A673 (cell line): ENCODE data around the gene TNS1. TPM values are rescaled to one million over a fixed set of nuclear protein-coding genes. Genes with fewer than 3 reads are reported as not detected.

Experiments used
- BruUV-seq: library from RNA; stranded (reverse); fragments of 400-500 nt; replicated peaks from 2 replicates; lab custom pipeline; 2021; lab: Mats Ljungman, UMichigan
- CTCF ChIA-PET: fragments of 300-600 bp; sonication (Branson Sonifier 250); formaldehyde crosslinking; loops from one replicate; lab custom pipeline; 2022; ENCODE audit warnings: antibody characterized with exemption; lab: Charles Lee
- POLR2A ChIA-PET: fragments of 300-600 bp; sonication (Branson Sonifier 250); formaldehyde crosslinking; loops from one replicate; lab custom pipeline; 2022; ENCODE audit warnings: antibody characterized with exemption; ENCODE audit not compliant: low non-redundant PET; lab: Charles Lee
- DNase-seq: peaks from one replicate; pipeline ENCODE4 v3.0.0-alpha.2; 2015; ENCODE audit warnings: low spot score
- H3K27ac ChIP-seq: fragments of 200-600 bp; sonication (generic); 2 replicates; pipeline ENCODE4 v1.5.1; 2016; ENCODE audit warnings: mixed run types, low read depth, mild to moderate bottlenecking, mixed read lengths, antibody characterized with exemption, low read length; ENCODE audit not compliant: poor library complexity, severe bottlenecking
- H3K27me3 ChIP-seq: fragments of 200-600 bp; sonication (generic); replicated peaks from 2 replicates; pipeline ENCODE4 v1.6.1; 2017; ENCODE audit warnings: mixed run types, low read depth, mild to moderate bottlenecking, mixed read lengths, antibody characterized with exemption, low read length; ENCODE audit not compliant: insufficient read depth, poor library complexity
- H3K36me3 ChIP-seq: fragments of 200-600 bp; sonication (generic); 2 replicates; pipeline ENCODE4 v1.6.1; 2016; ENCODE audit warnings: mixed run types, mild to moderate bottlenecking, mixed read lengths, antibody characterized with exemption, low read length; ENCODE audit not compliant: insufficient read depth, poor library complexity, severe bottlenecking
- H3K4me1 ChIP-seq: fragments of 200-600 bp; sonication (generic); 2 replicates; pipeline ENCODE4 v1.6.1; 2017; ENCODE audit warnings: mixed run types, mild to moderate bottlenecking, mixed read lengths, antibody characterized with exemption, low read length; ENCODE audit not compliant: insufficient read depth, poor library complexity, severe bottlenecking
- H3K4me3 ChIP-seq: fragments of 200-600 bp; sonication (generic); 2 replicates; pipeline ENCODE4 v1.5.1; 2016; ENCODE audit warnings: low read depth, mixed run types, mild to moderate bottlenecking, mixed read lengths, low read length; ENCODE audit not compliant: poor library complexity, severe bottlenecking
- H3K9me3 ChIP-seq: fragments of 200-600 bp; sonication (generic); 2 replicates; pipeline ENCODE4 v1.6.1; 2016; ENCODE audit warnings: mixed run types, low read depth, mild to moderate bottlenecking, mixed read lengths, antibody characterized with exemption, low read length; ENCODE audit not compliant: poor library complexity, severe bottlenecking
- CTCF ChIP-seq: fragments of 300-800, 200-600 bp; sonication (generic); conservative IDR thresholded peaks from 2 replicates; pipeline ENCODE4 v1.5.1; 2017; ENCODE audit warnings: low read depth, mild to moderate bottlenecking, antibody characterized with exemption, low read length, moderate library complexity, mixed read lengths
- EZH2 ChIP-seq: fragments of 200-600 bp; sonication (generic); IDR thresholded peaks from 2 replicates; pipeline ENCODE4 v1.6.1; 2017; ENCODE audit warnings: borderline replicate concordance, low read depth, mild to moderate bottlenecking, mixed read lengths, antibody characterized with exemption, low read length; ENCODE audit not compliant: poor library complexity, severe bottlenecking
- intact Hi-C: fragments of 100-400 bp; cut with micrococcal nuclease; formaldehyde crosslinking; loops from one replicate; pipeline ENCODE4 v1.10.0; 2022; ENCODE audit not compliant: unreplicated experiment
- total RNA-seq: library from RNA; stranded (reverse); gene quantifications from 2 replicates; pipeline ENCODE4 v1.2.3, GENCODE V29; 2021

The TNS1 gene
- total RNA-seq, 1 experiment from 2014 or later: 99.6 TPM

- Histone ChIP-seq H3K4me1 (no peaks in the 10 kb centered on the region), H3K9me3 (no peaks in the 10 kb centered on the region), H3K4me3 (no peak overlapping the region), H3K36me3 (peaks cover 36% of the 10 kb centered on the region), H3K27me3 (no peaks in the 10 kb centered on the region), H3K27ac (no peak overlapping the region)
- intact Hi-C loops: no loop called here
- BruUV-seq: no TSS peak
- CTCF ChIA-PET: no interaction called here
- TF ChIP-seq EZH2 (no peak), CTCF (no peak)
- no peak for DNase-seq
- POLR2A ChIA-PET: no interaction called here
These were observed 104.7 kb downstream of the TNS1 start for GRCh38 chr2:217897816-217898806.

GRCh38 chr2:217897091-217897715 lies 105.6 kb downstream of the TNS1 start:
- Histone ChIP-seq H3K9me3 (no peaks in the 10 kb centered on the region), H3K4me1 (no peaks in the 10 kb centered on the region), H3K4me3 (no peak overlapping the region), H3K36me3 (peaks cover 43% of the 10 kb centered on the region), H3K27ac (no peak overlapping the region), H3K27me3 (no peaks in the 10 kb centered on the region)
- no TSS peak for BruUV-seq
- POLR2A ChIA-PET: no interaction called here
- TF ChIP-seq CTCF (no peak), EZH2 (no peak)
- no peak for DNase-seq
- intact Hi-C loops: no loop called here
- CTCF ChIA-PET: no interaction called here

- no peak for DNase-seq
- ChIA-PET CTCF (no interaction called here), POLR2A (no interaction called here)
- H3K27ac ChIP-seq: no peak overlapping the region
- no peak overlapping the region for H3K4me3 ChIP-seq
- H3K36me3 ChIP-seq: peaks cover 50% of the 10 kb centered on the region
- no peaks in the 10 kb centered on the region for H3K4me1 ChIP-seq
- intact Hi-C loops: no loop called here
- TF ChIP-seq EZH2 (no peak), CTCF (no peak)
- no peaks in the 10 kb centered on the region for H3K27me3 ChIP-seq
- no TSS peak for BruUV-seq
- H3K9me3 ChIP-seq: no peaks in the 10 kb centered on the region
These were observed 107.6 kb downstream of the TNS1 start for GRCh38 chr2:217895070-217895635.
